NOMO-1 treated with dmso at 0.1 percent for 144 hours (cell line): ENCODE results near the gene MAN1A1.
"Not testable (repeated sequence)": the region's sequence is repeated elsewhere in the genome, so short reads cannot be mapped to it uniquely, and the experiment has no call there.

Experiments used
- DNase-seq: peaks from one replicate; lab custom pipeline; 2025; ENCODE audit not compliant: unreplicated experiment; lab: John Stamatoyannopoulos, UW

The MAN1A1 gene

DNA sequence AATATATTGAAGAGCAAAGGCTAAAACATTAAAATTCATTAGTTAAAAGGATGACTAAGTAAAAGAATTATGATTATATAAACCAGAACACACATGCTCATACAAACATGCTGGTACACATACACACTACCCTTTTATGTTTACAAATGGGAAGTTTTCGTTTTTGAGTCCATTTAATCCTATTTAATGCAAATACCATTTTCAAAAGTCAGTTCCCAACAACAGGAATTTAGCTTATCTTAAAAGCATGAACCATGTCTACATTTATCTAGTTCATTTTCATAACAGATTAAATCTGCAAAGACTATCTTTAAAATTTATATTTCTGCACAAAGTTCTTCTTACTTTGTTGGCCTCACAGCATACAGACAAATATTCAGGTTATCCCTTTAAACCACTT is 42.5 kb downstream of the MAN1A1 start:
- no peak for DNase-seq

DNA sequence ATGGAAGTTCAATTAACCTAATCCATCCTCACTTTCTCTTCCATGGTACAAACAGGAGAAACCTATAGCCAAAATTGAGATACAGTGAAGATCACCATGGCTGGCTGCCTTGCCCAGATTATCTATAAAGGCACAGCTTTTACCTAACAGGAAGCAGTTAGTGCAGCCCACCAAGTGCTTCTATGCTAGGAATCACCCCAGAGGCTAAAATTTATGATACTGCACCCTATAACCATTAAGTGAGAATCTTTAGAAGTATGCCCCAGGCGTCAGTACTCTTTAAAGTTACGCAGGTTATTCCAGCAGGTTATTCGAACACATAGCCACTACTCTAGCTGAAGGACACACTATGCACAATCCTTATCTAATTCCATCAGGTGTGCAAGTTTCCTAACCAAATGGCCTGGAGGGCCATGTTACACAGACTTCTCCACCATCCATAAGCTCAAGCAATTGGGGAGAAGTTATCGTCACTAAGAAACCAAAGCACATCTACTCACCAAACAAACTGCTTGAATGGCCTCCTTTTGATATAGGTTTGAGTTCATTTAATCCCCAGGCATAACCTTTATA is 43.1 kb downstream of the MAN1A1 start:
- DNase-seq: no peak

- DNase-seq: no peak
Measured at GRCh38 chr6:119303164-119303887, 46.2 kb downstream of the MAN1A1 start.

GRCh38 chr6:119301429-119301828 is 48.1 kb downstream of the MAN1A1 start:
- no peak for DNase-seq

GRCh38 chr6:119299694-119300093 is 49.9 kb downstream of the MAN1A1 start:
- no peak for DNase-seq

GRCh38 chr6:119297049-119297448 is 52.5 kb downstream of the MAN1A1 start:
- DNase-seq: no peak

DNA sequence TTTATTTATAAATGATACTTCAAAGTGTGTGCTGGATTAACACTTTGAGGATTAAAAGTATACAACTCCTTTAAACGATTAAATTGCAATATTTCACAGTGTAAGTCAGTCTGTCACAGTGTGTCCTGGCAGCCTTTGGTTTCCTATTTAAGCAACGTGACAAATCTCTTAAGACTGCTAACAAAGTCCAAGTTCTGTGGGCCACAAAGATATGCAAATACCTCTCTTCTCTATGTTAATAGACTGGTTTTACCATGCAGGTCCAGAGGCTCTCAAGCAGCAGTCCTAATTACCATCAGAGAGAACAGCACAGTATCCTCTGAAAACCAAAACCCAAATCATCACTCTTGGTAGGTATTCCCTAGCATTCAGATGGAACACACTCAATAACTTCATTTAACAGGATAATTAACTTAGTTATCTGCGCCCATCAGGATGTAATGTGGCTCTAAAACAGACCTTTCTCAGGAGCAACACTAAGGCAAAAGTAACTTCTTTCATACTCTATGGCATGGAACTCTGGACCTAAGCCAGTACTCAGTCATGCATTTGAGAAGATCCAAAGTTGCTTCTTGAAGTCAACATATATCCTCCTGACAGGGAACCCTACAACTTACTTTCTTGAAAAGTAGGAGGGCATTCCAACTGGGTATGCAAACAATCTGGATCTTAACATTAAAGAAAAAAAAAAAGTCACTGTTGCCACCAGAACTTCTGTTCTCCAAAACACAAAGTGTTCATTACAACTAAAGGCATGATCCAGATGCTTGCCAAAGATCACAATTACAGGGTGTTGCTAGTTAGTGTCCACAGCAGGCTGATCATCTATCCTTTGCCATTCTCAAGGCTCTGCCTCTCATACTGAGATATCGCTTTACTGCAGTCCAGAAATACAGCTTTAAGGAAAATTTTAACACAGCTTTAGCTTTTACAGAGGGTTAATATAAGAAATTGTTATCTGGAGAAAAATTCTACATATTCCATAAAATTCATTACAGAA is 53.2 kb downstream of the MAN1A1 start:
- DNase-seq: no peak

DNA sequence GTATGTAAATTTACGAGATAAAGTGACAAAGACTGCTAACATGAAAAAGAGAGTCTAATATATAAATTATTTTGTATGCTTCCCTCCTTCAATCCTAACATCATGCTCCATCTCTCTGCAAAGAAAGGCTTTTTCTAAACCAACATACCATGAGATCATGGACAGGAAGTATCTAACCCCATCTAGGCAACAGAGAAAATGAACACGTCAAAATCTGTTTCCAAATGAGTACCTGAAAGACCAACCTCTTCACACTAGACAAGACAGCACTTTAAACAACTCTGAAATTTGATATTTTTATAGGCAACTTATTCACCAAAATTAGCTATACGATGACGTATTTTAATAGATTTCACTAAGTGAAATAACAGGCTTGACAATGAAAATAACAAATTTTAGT is 54.6 kb downstream of the MAN1A1 start:
- DNase-seq: no peak

- not testable (repeated sequence) for DNase-seq
Measured at GRCh38 chr6:119291060-119291459, 58.5 kb downstream of the MAN1A1 start.

DNA sequence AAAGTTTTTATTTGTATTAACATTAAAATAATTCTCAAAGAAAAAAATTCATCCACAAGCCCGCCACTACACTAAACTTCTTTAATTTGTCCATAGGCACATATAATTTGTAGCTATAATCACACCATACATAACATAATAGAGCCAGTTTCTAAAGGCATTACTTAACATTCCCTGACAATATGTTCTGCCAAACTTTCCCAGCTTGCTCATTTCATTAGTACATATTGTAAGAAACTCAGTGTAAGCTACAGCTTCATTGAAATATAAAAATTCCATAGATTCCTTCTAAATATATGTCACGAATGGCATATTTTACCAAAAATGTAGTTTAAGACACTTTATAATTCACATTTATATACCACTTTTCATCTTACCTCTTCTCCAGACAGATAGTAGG is 59.3 kb downstream of the MAN1A1 start:
- DNase-seq: no peak

DNA sequence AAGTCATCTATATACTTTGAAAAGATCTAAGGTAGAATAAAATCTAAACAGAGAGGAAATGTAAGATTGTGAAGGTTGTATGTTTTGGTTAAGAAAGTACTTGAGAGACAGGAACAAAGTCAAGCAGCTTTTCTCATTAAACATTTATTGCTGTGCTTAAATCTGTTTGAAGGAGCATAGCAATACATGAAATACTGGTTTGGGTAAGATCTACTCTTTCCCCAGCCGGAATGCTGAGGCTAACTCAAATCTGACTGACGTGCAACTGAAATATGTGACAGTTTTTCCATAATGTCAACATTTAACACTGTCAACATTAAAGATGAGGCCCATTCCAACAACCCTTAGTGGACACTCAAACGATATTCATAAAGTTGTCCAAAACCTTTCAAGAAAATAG is 59.9 kb downstream of the MAN1A1 start:
- DNase-seq: no peak

- DNase-seq: no peak
Measured at GRCh38 chr6:119285908-119286625, 63.5 kb downstream of the MAN1A1 start.

DNA sequence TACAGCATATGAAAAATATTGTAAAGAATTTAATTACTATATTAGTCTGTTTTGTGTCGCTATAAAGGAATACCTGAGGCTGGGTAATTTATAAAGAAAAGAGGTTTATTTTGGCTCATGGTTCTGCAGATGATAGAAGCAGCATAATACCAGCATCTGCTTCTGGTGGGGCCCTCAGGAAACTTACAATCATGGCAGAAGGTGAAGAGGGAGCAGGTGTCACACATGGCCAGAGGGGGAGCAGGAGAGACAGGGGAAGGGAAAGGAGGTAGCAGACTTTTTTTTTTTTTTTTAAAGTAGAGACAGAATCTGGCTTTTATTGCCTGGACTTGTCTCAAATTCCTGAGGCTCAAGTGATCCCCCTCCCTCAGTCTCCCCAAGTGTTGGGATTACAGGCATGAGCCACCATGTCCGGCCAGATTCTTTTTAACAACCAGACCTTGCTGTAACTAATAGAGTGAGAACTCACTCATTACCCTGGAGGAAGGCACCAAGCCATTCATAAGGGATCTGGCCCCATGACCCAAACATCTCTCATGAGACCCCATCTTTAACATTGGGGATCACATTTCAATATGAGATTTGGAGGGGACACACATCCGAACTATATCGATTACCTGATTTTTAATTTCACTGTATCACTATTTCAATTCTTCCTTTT is 64.6 kb downstream of the MAN1A1 start:
- no peak for DNase-seq

GRCh38 chr6:119283979-119284545 is 65.5 kb downstream of the MAN1A1 start:
- DNase-seq: no peak

GRCh38 chr6:119283214-119283613 is 66.3 kb downstream of the MAN1A1 start:
- no peak for DNase-seq

GRCh38 chr6:119280668-119281067 is 68.9 kb downstream of the MAN1A1 start:
- DNase-seq: no peak

DNA sequence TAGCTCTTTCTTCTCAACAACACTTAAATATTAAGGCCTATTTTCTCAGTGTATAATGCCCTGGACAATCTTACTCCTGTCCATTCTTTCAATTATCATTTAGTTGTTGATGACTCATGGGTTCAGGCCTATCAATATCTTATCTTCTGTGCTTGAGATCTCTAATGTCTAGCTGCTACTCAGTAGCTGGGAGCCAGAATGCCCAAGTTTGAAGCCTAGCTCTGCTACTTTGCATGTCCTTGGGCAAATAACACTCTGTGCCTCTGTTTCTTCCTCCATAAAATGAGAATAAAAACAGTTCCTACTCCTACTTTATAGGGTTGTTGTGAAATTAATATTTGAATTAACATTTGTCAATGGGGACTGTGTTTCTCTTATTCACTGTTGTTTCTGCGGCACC is 69.5 kb downstream of the MAN1A1 start:
- DNase-seq: no peak

GRCh38 chr6:119278625-119279024 is 70.9 kb downstream of the MAN1A1 start:
- DNase-seq: no peak

DNA sequence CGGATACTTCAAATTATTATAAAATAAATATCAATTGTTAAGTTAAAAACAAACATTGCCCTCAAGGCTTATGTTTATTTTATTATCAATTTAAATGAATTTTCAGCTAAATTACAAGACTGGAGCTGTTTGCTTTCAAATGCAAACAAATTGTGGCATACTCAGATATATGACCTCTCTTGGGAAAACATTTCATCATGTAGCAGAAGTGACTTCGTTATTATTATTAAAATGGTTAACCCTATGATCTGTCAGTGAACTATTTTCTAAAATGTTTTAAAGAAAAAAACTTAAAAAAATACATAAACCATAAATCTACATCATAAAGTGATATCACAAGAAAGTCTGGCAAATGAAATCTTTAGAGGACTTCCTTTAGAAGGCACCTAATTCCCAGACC is 72.5 kb downstream of the MAN1A1 start:
- DNase-seq: no peak

- no peak for DNase-seq
Measured at GRCh38 chr6:119276211-119276610, 73.3 kb downstream of the MAN1A1 start.
